RWPE1 (cell line): ENCODE measurements around the gene SPHK2.

Experiments
- CTCF ChIA-PET: fragments of 350-600 bp; sonication (Branson Sonifier 250); formaldehyde crosslinking; extraction: SDS; loops from one replicate; lab custom pipeline; 2021; lab: Yijun Ruan, JAX
- POLR2A ChIA-PET: fragments of 400-600 bp; formaldehyde crosslinking; extraction: SDS; loops from one replicate; lab custom pipeline; 2020; ENCODE audit warnings: antibody characterized with exemption; ENCODE audit not compliant: low non-redundant PET; lab: Yijun Ruan, JAX
- DNase-seq: peaks from one replicate; pipeline ENCODE4 v3.0.0; 2012; ENCODE audit warnings: low spot score
- H3K27ac ChIP-seq: fragments of 450-650 bp; 2 replicates; pipeline ENCODE4 v1.5.1; 2017
- CTCF ChIP-seq: fragments of 450-650 bp; conservative IDR thresholded peaks from 2 replicates; pipeline ENCODE4 v1.5.1; 2017; ENCODE audit warnings: low read depth, mild to moderate bottlenecking

SPHK2 gene

GRCh38 chr19:48611872-48612271 is 7.4 kb upstream of the SPHK2 start:
- no peak overlapping the region for H3K27ac ChIP-seq
- POLR2A ChIA-PET: interaction anchor here (0.5 to 0.6 kb wide), 2 partner anchors 94 to 291 kb away, joined by 3 to 5 read pairs; no protein-coding TSS in a partner anchor
- no peak for DNase-seq
- TF ChIP-seq CTCF: no peak
- CTCF ChIA-PET: no interaction called here

GRCh38 chr19:48613024-48613851 is 6.1 kb upstream of the SPHK2 start:
- no peak for DNase-seq
- H3K27ac ChIP-seq: peak overlapping the region; percentile 92
- ChIA-PET POLR2A (interaction anchor here (0.7 kb wide), 1 partner anchor 16 kb away, joined by 4 read pairs; no protein-coding TSS in a partner anchor), CTCF (interaction anchor here (0.7 kb wide), 1 partner anchor 107 kb away, joined by 3 read pairs; no protein-coding TSS in a partner anchor)
- TF ChIP-seq CTCF: no peak

- TF ChIP-seq CTCF: no peak
- no peak for DNase-seq
- CTCF ChIA-PET: no interaction called here
- peak overlapping the region; percentile 92 for H3K27ac ChIP-seq
- POLR2A ChIA-PET: interaction anchor here (0.7 kb wide), 1 partner anchor 15 kb away, joined by 4 read pairs; no protein-coding TSS in a partner anchor
These were observed 5.4 kb upstream of the SPHK2 start for GRCh38 chr19:48613852-48614435.

GRCh38 chr19:48614436-48615230 is 4.7 kb upstream of the SPHK2 start, which contains the start of gene FAM83E:
Gene FAM83E, minus strand, starts transcription at chr19:48615076. Its CDS starts 1,704 bp downstream, at chr19:48613372.
- TF ChIP-seq CTCF: no peak
- H3K27ac ChIP-seq: peak within 1 kb of the TSS; percentile 92
- DNase-seq: peak; percentile 80
- ChIA-PET POLR2A (interaction anchor here (1.0 to 1.2 kb wide), 2 partner anchors 18 to 127 kb away, joined by 3 to 4 read pairs; no protein-coding TSS in a partner anchor), CTCF (interaction anchor here (0.5 to 1.5 kb wide), 5 partner anchors 13 to 548 kb away, joined by 3 to 4 read pairs (median 3); partner anchors contain the start of gene KDELR1)

- H3K27ac ChIP-seq: peak overlapping the region; percentile 92
- DNase-seq: no peak
- POLR2A ChIA-PET: interaction anchor here (1.0 to 1.2 kb wide), 2 partner anchors 17 to 128 kb away, joined by 3 to 4 read pairs; no protein-coding TSS in a partner anchor
- CTCF ChIA-PET: interaction anchor here (0.6 to 1.5 kb wide), 5 partner anchors 12 to 468 kb away, joined by 3 to 5 read pairs (median 3); partner anchors contain the start of gene KDELR1
- no peak for TF ChIP-seq CTCF
These were observed 3.9 kb upstream of the SPHK2 start for GRCh38 chr19:48615231-48616040.
